Mucosa of descending colon (tissue), 3 donors: ENCODE data around the gene MRPL53. TPM values are rescaled to one million over a fixed set of nuclear protein-coding genes. Genes with fewer than 3 reads are reported as not detected.
A peak's percentile ranks its signal among the peaks of the same experiment; 100 is the strongest.

Experiments used
- ATAC-seq: fragments of 200-7000 bp; cut with Tn5 transposase; one replicate; pipeline ENCODE4 v1.9.1; 2020; ENCODE audit warnings: mild to moderate bottlenecking, moderate library complexity
- DNase-seq, 3 donors: peaks; one replicate each; pipeline ENCODE4 v3.0.0-alpha.2; 2020
- H3K36me3 ChIP-seq: fragments of 200-600 bp; one replicate; pipeline ENCODE4 v1.8.0; 2021; ENCODE audit warnings: low read depth, mild to moderate bottlenecking
- H3K4me1 ChIP-seq: fragments of 200-600 bp; one replicate; pipeline ENCODE4 v1.8.0; 2021; ENCODE audit warnings: low read depth, mild to moderate bottlenecking
- H3K4me3 ChIP-seq: fragments of 200-600 bp; one replicate; pipeline ENCODE4 v1.8.0; 2021; ENCODE audit warnings: mild to moderate bottlenecking
- H3K9me3 ChIP-seq: fragments of 200-600 bp; one replicate; pipeline ENCODE4 v1.8.0; 2021; ENCODE audit warnings: mild to moderate bottlenecking
- CTCF ChIP-seq: fragments of 200-600 bp; IDR thresholded peaks from one replicate; pipeline ENCODE4 v1.8.0; 2022; ENCODE audit warnings: antibody characterized with exemption, mild to moderate bottlenecking
- intact Hi-C, 2 donors: fragments of 100-400 bp; cut with DNase I in 1 of 2; cut with micrococcal nuclease in 1 of 2; formaldehyde crosslinking; loops; one replicate each; pipeline versions ENCODE4 v1.11.0 to v1.11.1; 2022; cut with DNase I, micrococcal nuclease
- total RNA-seq, 3 donors: library from RNA; stranded (reverse); fragmentation: NEBNext Ultra II Directional in 2 of 3; extraction: Animal tissue kit (Norgen Biotek cat#: 25700) in 2 of 3; gene quantifications; one replicate each; pipeline versions ENCODE4 v1.2.1 to v1.2.4, GENCODE V29; 2021 to 2023
- donor health status: DM: no; HTN: no; CAD: no; lungs with moderate emphysema.
- donor health status: DM: no; HTN: no; CAD: no.
- donor health status: DM: no; HTN: yes; CAD: no.

MRPL53 gene
- total RNA-seq, 3 donors from 2014 or later, result 48.2 to 63.6 (median 57.1) TPM

GRCh38 chr2:74438248-74438647 is 34.2 kb downstream of the MRPL53 start:
- no peak overlapping the region for H3K4me3 ChIP-seq

GRCh38 chr2:74436848-74437695 is 35.4 kb downstream of the MRPL53 start:
- TF ChIP-seq CTCF, result no peak
- Histone ChIP-seq H3K4me3 (no peak overlapping the region), H3K36me3 (no peaks in the 10 kb centered on the region), H3K4me1 (peaks cover 7% of the 10 kb centered on the region), H3K9me3 (no peaks in the 10 kb centered on the region)
- intact Hi-C loops, result no loop called here
- DNase-seq (peak in 1 of 3 donors; percentile 16), ATAC-seq (no peak)

More at GRCh38 chr2:74438248-74438647, 34.2 kb downstream of the MRPL53 start:
- H3K36me3 ChIP-seq, result no peaks in the 10 kb centered on the region
- H3K4me1 ChIP-seq, result peaks cover 12% of the 10 kb centered on the region
- no peak for TF ChIP-seq CTCF
- DNase-seq (peak in 1 of 3 donors; percentile 3), ATAC-seq (no peak)
- intact Hi-C loops, result no loop called here
- no peaks in the 10 kb centered on the region for H3K9me3 ChIP-seq

GRCh38 chr2:74436111-74436805 is 36.2 kb downstream of the MRPL53 start:
- Histone ChIP-seq H3K36me3 (no peaks in the 10 kb centered on the region), H3K4me1 (peaks cover 7% of the 10 kb centered on the region), H3K4me3 (no peak overlapping the region), H3K9me3 (no peaks in the 10 kb centered on the region)
- no peak for TF ChIP-seq CTCF
- ATAC-seq (no peak), DNase-seq (no peak)
- intact Hi-C loops, result no loop called here

GRCh38 chr2:74430502-74430901 is 42.0 kb downstream of the MRPL53 start:
- Histone ChIP-seq H3K4me1 (peaks cover 17% of the 10 kb centered on the region), H3K36me3 (no peaks in the 10 kb centered on the region), H3K9me3 (no peaks in the 10 kb centered on the region), H3K4me3 (no peak overlapping the region)
- intact Hi-C loops, result no loop called here
- no peak for ATAC-seq
- TF ChIP-seq CTCF, result no peak
- DNase-seq, result no peak

GRCh38 chr2:74429487-74430451 is 42.7 kb downstream of the MRPL53 start:
- Histone ChIP-seq H3K36me3 (no peaks in the 10 kb centered on the region), H3K4me3 (no peak overlapping the region), H3K4me1 (peaks cover 17% of the 10 kb centered on the region), H3K9me3 (no peaks in the 10 kb centered on the region)
- peak; percentile 82 for ATAC-seq
- no peak for TF ChIP-seq CTCF
- intact Hi-C loops, result no loop called here
- DNase-seq, result peak; percentile 65 to 71 (median 71)
